A673 (cell line): ENCODE results near the gene ZNF124. TPM values are rescaled to one million over a fixed set of nuclear protein-coding genes. Genes with fewer than 3 reads are reported as not detected.

Experiments
- BruUV-seq: library from RNA; stranded (reverse); fragments of 400-500 nt; replicated peaks from 2 replicates; lab custom pipeline; 2021; lab: Mats Ljungman, UMichigan
- CTCF ChIA-PET: fragments of 300-600 bp; sonication (Branson Sonifier 250); formaldehyde crosslinking; loops from one replicate; lab custom pipeline; 2022; ENCODE audit warnings: antibody characterized with exemption; lab: Charles Lee
- POLR2A ChIA-PET: fragments of 300-600 bp; sonication (Branson Sonifier 250); formaldehyde crosslinking; loops from one replicate; lab custom pipeline; 2022; ENCODE audit warnings: antibody characterized with exemption; ENCODE audit not compliant: low non-redundant PET; lab: Charles Lee
- DNase-seq: peaks from one replicate; pipeline ENCODE4 v3.0.0-alpha.2; 2015; ENCODE audit warnings: low spot score
- H3K27ac ChIP-seq: fragments of 200-600 bp; sonication (generic); 2 replicates; pipeline ENCODE4 v1.5.1; 2016; ENCODE audit warnings: mixed run types, low read depth, mild to moderate bottlenecking, mixed read lengths, antibody characterized with exemption, low read length; ENCODE audit not compliant: poor library complexity, severe bottlenecking
- H3K27me3 ChIP-seq: fragments of 200-600 bp; sonication (generic); replicated peaks from 2 replicates; pipeline ENCODE4 v1.6.1; 2017; ENCODE audit warnings: mixed run types, low read depth, mild to moderate bottlenecking, mixed read lengths, antibody characterized with exemption, low read length; ENCODE audit not compliant: insufficient read depth, poor library complexity
- H3K36me3 ChIP-seq: fragments of 200-600 bp; sonication (generic); 2 replicates; pipeline ENCODE4 v1.6.1; 2016; ENCODE audit warnings: mixed run types, mild to moderate bottlenecking, mixed read lengths, antibody characterized with exemption, low read length; ENCODE audit not compliant: insufficient read depth, poor library complexity, severe bottlenecking
- H3K4me1 ChIP-seq: fragments of 200-600 bp; sonication (generic); 2 replicates; pipeline ENCODE4 v1.6.1; 2017; ENCODE audit warnings: mixed run types, mild to moderate bottlenecking, mixed read lengths, antibody characterized with exemption, low read length; ENCODE audit not compliant: insufficient read depth, poor library complexity, severe bottlenecking
- H3K4me3 ChIP-seq: fragments of 200-600 bp; sonication (generic); 2 replicates; pipeline ENCODE4 v1.5.1; 2016; ENCODE audit warnings: low read depth, mixed run types, mild to moderate bottlenecking, mixed read lengths, low read length; ENCODE audit not compliant: poor library complexity, severe bottlenecking
- H3K9me3 ChIP-seq: fragments of 200-600 bp; sonication (generic); 2 replicates; pipeline ENCODE4 v1.6.1; 2016; ENCODE audit warnings: mixed run types, low read depth, mild to moderate bottlenecking, mixed read lengths, antibody characterized with exemption, low read length; ENCODE audit not compliant: poor library complexity, severe bottlenecking
- CTCF ChIP-seq: fragments of 300-800, 200-600 bp; sonication (generic); conservative IDR thresholded peaks from 2 replicates; pipeline ENCODE4 v1.5.1; 2017; ENCODE audit warnings: low read depth, mild to moderate bottlenecking, antibody characterized with exemption, low read length, moderate library complexity, mixed read lengths
- EZH2 ChIP-seq: fragments of 200-600 bp; sonication (generic); IDR thresholded peaks from 2 replicates; pipeline ENCODE4 v1.6.1; 2017; ENCODE audit warnings: borderline replicate concordance, low read depth, mild to moderate bottlenecking, mixed read lengths, antibody characterized with exemption, low read length; ENCODE audit not compliant: poor library complexity, severe bottlenecking
- intact Hi-C: fragments of 100-400 bp; cut with micrococcal nuclease; formaldehyde crosslinking; loops from one replicate; pipeline ENCODE4 v1.10.0; 2022; ENCODE audit not compliant: unreplicated experiment
- total RNA-seq: library from RNA; stranded (reverse); gene quantifications from 2 replicates; pipeline ENCODE4 v1.2.3, GENCODE V29; 2021

The ZNF124 gene
- total RNA-seq, 1 experiment from 2014 or later = 34.7 TPM

- TF ChIP-seq CTCF = no peak
- TF ChIP-seq EZH2 = no peak
- Histone ChIP-seq H3K27ac (no peak overlapping the region), H3K36me3 (peaks cover 5% of the 10 kb centered on the region), H3K9me3 (peaks cover 18% of the 10 kb centered on the region), H3K27me3 (no peaks in the 10 kb centered on the region), H3K4me1 (no peaks in the 10 kb centered on the region), H3K4me3 (no peak overlapping the region)
- no peak for DNase-seq
- intact Hi-C loops = no loop called here
- POLR2A ChIA-PET = no interaction called here
- CTCF ChIA-PET = no interaction called here
- no TSS peak for BruUV-seq
Observed at GRCh38 chr1:247182994-247183393, 11.2 kb upstream of the ZNF124 start.

GRCh38 chr1:247180581-247180980 lies 8.8 kb upstream of the ZNF124 start:
- H3K4me1 ChIP-seq = no peaks in the 10 kb centered on the region
- no peaks in the 10 kb centered on the region for H3K36me3 ChIP-seq
- H3K27ac ChIP-seq = no peak overlapping the region
- H3K9me3 ChIP-seq = peaks cover 4% of the 10 kb centered on the region
- H3K27me3 ChIP-seq = no peaks in the 10 kb centered on the region
- ChIA-PET POLR2A (no interaction called here), CTCF (no interaction called here)
- DNase-seq = no peak
- BruUV-seq = no TSS peak
- no peak for TF ChIP-seq EZH2
- no peak overlapping the region for H3K4me3 ChIP-seq
- intact Hi-C loops = no loop called here

GRCh38 chr1:247177755-247178154 lies 5.9 kb upstream of the ZNF124 start:
- DNase-seq = no peak
- BruUV-seq = no TSS peak
- Histone ChIP-seq H3K4me1 (no peaks in the 10 kb centered on the region), H3K27me3 (no peaks in the 10 kb centered on the region), H3K36me3 (no peaks in the 10 kb centered on the region), H3K27ac (no peak overlapping the region), H3K4me3 (no peak overlapping the region), H3K9me3 (no peaks in the 10 kb centered on the region)
- intact Hi-C loops = no loop called here
- ChIA-PET CTCF (no interaction called here), POLR2A (no interaction called here)
- TF ChIP-seq CTCF (no peak), EZH2 (no peak)

- TF ChIP-seq CTCF (no peak), EZH2 (no peak)
- DNase-seq = no peak
- CTCF ChIA-PET = no interaction called here
- BruUV-seq = no TSS peak
- Histone ChIP-seq H3K9me3 (no peaks in the 10 kb centered on the region), H3K27me3 (no peaks in the 10 kb centered on the region), H3K4me3 (no peak overlapping the region), H3K36me3 (no peaks in the 10 kb centered on the region), H3K4me1 (no peaks in the 10 kb centered on the region), H3K27ac (no peak overlapping the region)
- POLR2A ChIA-PET = no interaction called here
- intact Hi-C loops = no loop called here
Observed at GRCh38 chr1:247175458-247175857, 3.6 kb upstream of the ZNF124 start.
